ENCODE results near the gene FGF22. TPM values are rescaled to one million over a fixed set of nuclear protein-coding genes. Genes with fewer than 3 reads are reported as not detected.

The FGF22 gene
- total RNA-seq, 1 experiment from 2014 or later = not detected

- in situ Hi-C loops (cut with HindIII; ENCODE audit: low pct_unique_long_range_greater_than_20kb, low sequenced_read_pairs) = no loop called here
Measured at GRCh38 chr19:651114-651818, 11.6 kb downstream of the FGF22 start.

GRCh38 chr19:651991-652390 lies 12.3 kb downstream of the FGF22 start:
- in situ Hi-C loops (cut with HindIII; ENCODE audit: low pct_unique_long_range_greater_than_20kb, low sequenced_read_pairs) = no loop called here
- no peak for DNase-seq (ENCODE audit: low read depth)

More at GRCh38 chr19:651114-651818, 11.6 kb downstream of the FGF22 start:
- DNase-seq (ENCODE audit: low read depth) = no peak

- in situ Hi-C loops (cut with HindIII; ENCODE audit: low pct_unique_long_range_greater_than_20kb, low sequenced_read_pairs) = no loop called here
- no peak for DNase-seq (ENCODE audit: low read depth)
Measured at GRCh38 chr19:652467-653389, 13.0 kb downstream of the FGF22 start.

- no peak for DNase-seq (ENCODE audit: low read depth)
- in situ Hi-C loops (cut with HindIII; ENCODE audit: low pct_unique_long_range_greater_than_20kb, low sequenced_read_pairs) = no loop called here
Measured at GRCh38 chr19:653425-653824, 13.7 kb downstream of the FGF22 start.

- in situ Hi-C loops (cut with HindIII; ENCODE audit: low pct_unique_long_range_greater_than_20kb, low sequenced_read_pairs) = no loop called here
- DNase-seq (ENCODE audit: low read depth) = no peak
Measured at GRCh38 chr19:655691-656090, 16.0 kb downstream of the FGF22 start.

- DNase-seq (ENCODE audit: low read depth) = no peak
- in situ Hi-C loops (cut with HindIII; ENCODE audit: low pct_unique_long_range_greater_than_20kb, low sequenced_read_pairs) = no loop called here
Measured at GRCh38 chr19:656751-657559, 17.3 kb downstream of the FGF22 start.

- in situ Hi-C loops (cut with HindIII; ENCODE audit: low pct_unique_long_range_greater_than_20kb, low sequenced_read_pairs) = no loop called here
- DNase-seq (ENCODE audit: low read depth) = no peak
Measured at GRCh38 chr19:657611-658010, 17.9 kb downstream of the FGF22 start.

- in situ Hi-C loops (cut with HindIII; ENCODE audit: low pct_unique_long_range_greater_than_20kb, low sequenced_read_pairs) = no loop called here
- no peak for DNase-seq (ENCODE audit: low read depth)
Measured at GRCh38 chr19:658059-658839, 18.6 kb downstream of the FGF22 start.

GRCh38 chr19:658916-659839 lies 19.5 kb downstream of the FGF22 start:
- in situ Hi-C loops (cut with HindIII; ENCODE audit: low pct_unique_long_range_greater_than_20kb, low sequenced_read_pairs) = no loop called here

GRCh38 chr19:660793-661426 lies 21.2 kb downstream of the FGF22 start:
- in situ Hi-C loops (cut with HindIII; ENCODE audit: low pct_unique_long_range_greater_than_20kb, low sequenced_read_pairs) = no loop called here
- DNase-seq (ENCODE audit: low read depth) = no peak

More at GRCh38 chr19:658916-659839, 19.5 kb downstream of the FGF22 start:
- DNase-seq (ENCODE audit: low read depth) = no peak

GRCh38 chr19:661427-662196 lies 21.9 kb downstream of the FGF22 start:
- no peak for DNase-seq (ENCODE audit: low read depth)
- in situ Hi-C loops (cut with HindIII; ENCODE audit: low pct_unique_long_range_greater_than_20kb, low sequenced_read_pairs) = no loop called here

GRCh38 chr19:662207-662961 lies 22.7 kb downstream of the FGF22 start:
- in situ Hi-C loops (cut with HindIII; ENCODE audit: low pct_unique_long_range_greater_than_20kb, low sequenced_read_pairs) = no loop called here

GRCh38 chr19:662962-663681 lies 23.4 kb downstream of the FGF22 start, which contains the start of gene RNF126:
Gene RNF126 (minus strand): TSS chr19:663214. CDS start chr19:663121, 93 bp downstream.
- in situ Hi-C loops (cut with HindIII; ENCODE audit: low pct_unique_long_range_greater_than_20kb, low sequenced_read_pairs) = no loop called here
- peak; percentile 67 for DNase-seq (ENCODE audit: low read depth)

More at GRCh38 chr19:662207-662961, 22.7 kb downstream of the FGF22 start:
- DNase-seq (ENCODE audit: low read depth) = peak; percentile 36

GRCh38 chr19:663682-664117 lies 24.0 kb downstream of the FGF22 start:
- no peak for DNase-seq (ENCODE audit: low read depth)
- in situ Hi-C loops (cut with HindIII; ENCODE audit: low pct_unique_long_range_greater_than_20kb, low sequenced_read_pairs) = no loop called here
